Islet precursor cell (in vitro differentiated cells): ENCODE data around the gene CTU2.

ENCODE experiments used
- DNase-seq: peaks from one replicate; pipeline ENCODE4 v3.0.0-alpha.2; 2018

CTU2 gene

DNA sequence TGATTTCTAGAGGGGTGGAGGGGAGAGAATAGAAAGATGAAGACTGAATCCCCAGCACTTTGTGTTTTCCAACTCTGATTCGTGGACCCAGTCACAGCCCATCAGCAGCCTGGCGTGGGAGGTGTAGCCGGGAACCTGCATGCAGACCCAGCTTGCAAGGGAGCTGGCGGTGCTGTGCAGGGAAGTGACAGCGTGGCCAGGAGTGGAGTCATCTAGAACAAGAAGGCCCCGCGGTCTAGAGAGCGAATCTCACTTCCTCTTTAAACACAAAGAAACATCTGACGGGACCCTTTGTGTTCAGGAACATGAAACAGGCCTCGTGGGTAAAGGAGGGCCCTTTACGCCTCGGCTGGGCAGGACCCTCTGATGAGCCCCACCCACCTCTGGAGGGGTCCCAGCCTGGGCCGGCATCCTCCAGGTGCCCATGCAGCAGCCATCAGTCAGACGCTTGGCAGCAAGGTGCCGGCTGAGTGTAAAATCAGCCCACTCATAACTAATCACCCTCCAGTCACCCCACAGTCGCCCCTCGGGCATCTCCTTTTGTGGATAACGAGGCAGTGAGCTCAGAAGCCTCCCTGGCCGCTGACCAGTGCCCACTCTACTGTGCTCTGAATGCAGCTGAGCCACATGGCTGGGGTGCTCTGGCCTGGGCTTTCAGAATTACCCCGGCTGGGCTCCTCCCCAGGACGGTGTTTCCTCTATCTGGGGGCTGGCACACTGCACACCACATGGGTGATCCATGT is 24.4 kb upstream of the CTU2 start:
- DNase-seq: no peak

DNA sequence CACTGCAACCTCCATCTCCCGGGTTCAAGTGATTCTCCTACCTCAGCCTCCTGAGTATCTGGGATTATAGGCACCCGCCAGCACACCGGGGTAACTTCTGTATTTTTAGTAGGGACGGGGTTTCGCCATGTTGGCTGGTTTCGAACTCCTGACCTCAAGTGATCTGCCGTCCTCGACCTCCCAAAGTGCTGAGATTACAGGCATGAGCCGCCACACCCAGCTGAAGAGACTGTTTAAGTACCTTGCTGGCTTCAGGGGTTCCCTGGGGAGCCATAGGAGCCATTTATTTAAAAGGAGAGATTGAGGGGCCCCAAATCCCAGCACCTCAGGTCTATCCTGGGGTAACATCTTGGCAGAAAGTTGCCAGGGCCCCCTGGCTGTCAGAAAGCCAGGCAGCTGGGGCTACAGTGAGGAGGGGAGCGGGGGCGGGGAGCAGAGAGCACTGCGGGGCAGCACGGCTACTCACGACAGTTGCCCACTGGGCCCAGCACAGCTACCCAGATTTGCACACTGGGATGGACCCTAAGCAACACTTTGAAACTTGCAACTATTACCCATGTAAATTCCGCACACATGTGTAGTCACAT is 21.6 kb upstream of the CTU2 start:
- no peak for DNase-seq

DNA sequence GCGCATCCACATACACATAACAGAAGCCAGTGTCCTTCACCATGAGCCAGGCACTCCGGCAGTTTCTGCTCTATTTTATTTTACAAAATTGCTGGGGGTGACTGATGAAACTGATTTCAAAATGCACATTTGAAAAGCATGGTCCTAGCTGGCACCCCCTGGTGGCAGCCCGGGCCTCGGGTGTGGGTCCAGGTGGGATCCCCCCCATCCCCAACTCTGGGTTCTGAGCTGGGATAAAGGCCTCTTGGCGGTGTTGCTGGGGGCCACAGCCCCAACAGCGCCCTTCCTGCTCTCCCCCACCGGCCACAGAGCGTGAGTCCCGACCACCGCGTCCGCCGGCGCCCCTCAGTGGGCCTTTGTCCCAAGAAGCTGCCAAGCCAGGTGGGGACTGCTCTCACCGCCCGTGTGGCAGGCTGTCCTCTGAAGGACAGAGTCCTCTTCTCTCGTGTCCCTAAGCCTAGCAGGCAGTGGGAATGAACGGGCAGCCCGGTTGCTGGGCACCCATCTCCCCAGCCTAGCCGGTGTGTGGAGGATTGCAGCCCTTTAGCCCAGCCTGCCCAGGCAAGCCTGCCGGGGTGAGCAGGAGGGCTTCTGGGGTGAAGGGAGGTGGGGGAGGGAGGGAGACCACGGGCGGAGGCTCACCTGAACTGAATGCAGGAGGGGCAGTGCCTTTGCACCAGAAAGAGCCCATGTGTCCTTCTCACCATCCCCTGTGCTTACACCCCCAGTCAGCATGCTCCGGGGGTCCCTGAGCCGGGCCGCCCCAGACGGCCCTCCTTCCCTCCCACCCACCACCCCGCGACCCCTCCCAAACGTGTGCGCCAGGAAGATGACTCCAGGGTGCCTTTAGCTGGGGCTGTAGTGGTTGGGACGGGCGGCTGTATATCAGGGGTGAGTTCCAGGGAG is 20.9 kb upstream of the CTU2 start:
- DNase-seq: no peak

DNA sequence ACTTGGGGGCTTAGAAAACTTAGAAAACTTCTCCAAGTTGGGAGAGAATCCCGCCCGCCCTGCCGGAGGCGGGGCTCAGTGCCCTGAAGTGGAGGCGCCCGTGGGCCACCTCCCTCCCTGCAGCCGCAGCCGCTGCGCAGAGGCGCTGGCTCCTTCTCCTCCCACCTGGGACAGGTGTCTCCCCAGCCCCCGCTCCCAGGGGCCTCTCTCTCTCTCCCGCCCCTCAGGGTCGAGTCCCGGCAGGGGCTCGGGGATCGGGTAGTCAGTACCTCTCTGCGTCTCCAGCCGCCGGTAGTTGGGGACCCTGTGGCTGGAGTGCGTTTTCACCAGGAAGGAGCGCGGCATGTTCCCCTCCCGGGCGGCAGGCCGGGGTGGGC is 20.3 kb upstream of the CTU2 start:
- no peak for DNase-seq

DNA sequence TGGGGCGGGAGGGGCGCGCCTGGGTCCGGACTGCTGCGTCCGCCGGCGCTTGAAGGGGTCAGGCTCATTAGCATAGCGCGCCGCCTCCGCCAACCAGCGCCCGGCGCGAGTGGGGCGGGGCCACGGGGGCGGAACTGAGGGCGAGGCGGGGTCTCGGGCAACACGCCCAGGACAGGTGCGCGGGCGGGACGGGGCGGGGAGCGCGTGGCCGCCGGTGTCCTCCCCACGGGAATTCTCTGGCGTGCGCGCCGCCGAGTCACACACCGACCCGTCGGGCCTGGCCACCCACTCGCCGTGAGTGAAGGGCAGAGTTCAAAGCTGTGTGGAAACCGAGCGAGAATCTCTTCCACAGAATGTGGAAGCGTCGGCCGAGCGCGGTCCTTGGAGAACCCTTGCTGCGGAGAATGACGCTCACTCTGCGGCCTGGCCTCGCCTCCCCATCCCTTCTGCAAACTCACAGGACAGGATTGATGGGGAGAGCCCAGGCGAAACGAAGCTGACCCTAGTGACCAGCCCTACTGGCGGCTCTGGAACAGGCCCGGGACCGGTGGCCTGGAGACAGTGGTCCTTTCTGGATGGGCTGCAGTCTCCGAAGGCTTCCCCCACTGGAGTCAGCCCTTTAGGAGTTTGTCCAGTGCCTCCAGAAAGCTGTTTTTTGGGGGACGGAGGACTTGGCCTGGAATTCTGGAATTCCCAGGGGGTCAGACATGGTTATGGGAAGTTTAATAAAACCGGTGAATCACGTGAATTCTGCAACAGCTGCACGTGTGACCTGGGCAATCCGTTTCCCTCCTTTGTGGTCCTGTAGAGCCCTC is 19.7 kb upstream of the CTU2 start, which contains the start of gene SNAI3:
Gene SNAI3 (minus strand): TSS at position 69 of the 815 bp plus-strand sequence. CDS start 101 bp downstream, outside the sequence.
- peak; percentile 95 for DNase-seq

DNA sequence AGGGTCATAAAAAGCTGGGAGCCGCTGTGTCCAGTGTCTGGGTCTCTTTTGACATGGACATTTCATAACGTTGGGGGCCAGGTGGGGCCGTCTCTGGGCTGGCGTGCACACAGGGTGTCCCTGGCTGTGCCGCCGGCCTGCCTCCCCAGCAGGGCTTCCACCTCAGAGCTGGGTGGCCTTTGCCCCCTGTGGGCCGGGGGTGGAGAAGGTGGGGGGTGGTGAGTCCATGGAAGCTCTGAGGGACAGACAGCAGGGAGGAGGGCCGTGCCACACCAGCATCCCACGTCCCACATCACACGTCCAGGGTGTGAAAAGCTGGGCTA is 19.1 kb upstream of the CTU2 start:
- DNase-seq: no peak

DNA sequence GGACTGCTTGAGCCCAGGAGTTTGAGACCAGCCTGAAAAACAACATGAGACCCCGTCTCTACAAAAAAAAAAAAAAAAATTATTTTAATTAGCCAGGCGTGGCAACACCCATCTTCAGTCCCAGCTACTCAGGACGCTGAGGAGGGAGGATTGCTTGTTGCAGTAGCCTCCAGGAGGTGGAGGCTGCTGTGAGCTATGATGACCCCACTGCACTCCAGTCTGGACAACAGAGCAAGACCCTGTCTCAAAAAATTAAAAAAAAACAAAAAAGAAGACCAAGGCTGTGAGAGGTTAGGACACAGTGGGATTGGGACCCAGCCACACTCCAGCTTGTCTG is 18.7 kb upstream of the CTU2 start:
- no peak for DNase-seq

DNA sequence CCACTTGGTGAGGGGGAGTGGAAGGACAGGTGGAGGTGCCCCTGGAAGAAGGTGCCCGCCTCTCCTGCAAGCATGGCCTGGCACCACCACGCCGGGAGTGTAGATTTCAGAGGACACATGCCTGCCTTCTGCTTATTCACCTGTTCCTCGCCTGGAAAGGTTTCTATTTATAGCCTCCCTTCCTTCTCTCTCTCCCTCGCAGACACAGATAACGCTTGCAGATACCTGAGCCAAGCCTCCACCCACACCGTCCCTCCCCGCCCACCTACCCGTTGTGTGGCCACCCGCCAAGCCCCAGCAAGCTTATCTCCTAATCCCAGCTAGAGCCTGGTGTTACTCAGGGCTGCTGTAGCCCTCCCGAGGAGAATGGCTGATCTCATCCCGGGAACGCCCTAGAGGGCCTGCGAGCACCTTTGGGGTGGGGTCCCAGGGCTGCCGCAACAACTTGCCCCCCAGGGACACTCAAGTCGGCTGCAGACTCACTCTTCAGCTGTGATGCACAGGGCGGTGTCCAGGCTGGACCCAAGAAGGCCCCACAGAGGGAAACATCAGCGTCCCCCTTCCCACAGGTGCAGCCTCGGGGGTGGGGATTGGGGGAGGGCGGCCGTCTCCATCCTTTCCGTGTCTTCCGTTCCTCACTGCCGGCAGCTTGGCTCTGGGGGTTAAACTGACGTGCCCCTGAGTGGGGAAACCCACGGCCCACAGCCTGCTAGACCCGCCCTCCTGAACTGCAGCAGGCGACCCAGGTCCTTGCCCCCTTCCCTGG is 18.1 kb upstream of the CTU2 start:
- no peak for DNase-seq

DNA sequence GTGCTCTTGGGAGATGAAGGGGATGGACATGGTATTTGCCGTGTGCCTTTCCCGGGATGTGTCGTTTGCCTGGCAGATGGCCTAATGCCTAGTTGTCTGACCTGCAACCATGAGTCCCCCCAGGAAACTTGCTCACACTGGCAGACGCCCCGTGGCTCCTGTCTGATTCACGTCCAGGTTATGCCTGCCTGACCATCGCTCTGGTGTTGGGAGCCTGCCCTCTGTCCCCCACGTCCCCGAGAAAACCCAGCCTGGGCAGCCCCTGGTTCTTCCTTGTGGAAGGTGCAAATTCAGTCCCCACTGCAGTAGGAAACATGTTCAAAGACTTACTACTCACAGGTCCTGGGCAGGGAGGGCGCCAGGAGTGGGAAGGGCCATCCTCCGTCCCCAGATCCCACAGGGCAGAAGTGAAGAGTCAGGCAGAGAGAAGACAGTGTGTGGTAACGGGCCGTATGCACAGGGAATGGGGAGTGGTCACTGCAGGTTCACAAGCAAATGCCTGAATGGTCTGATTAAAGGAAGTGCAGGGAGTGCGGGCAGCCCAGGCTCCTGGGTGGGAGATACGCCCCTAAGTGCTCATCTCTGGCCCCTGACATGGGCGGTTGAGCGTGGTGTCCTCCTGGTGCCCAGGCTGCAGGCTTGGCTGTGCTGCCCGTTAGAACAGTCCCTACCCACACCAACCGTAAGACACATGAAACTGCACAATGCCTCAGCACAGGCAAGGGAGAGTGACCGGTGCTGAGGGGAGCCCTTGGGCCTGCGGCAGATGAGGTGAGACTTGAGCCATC is 15.8 kb upstream of the CTU2 start:
- DNase-seq: no peak

DNA sequence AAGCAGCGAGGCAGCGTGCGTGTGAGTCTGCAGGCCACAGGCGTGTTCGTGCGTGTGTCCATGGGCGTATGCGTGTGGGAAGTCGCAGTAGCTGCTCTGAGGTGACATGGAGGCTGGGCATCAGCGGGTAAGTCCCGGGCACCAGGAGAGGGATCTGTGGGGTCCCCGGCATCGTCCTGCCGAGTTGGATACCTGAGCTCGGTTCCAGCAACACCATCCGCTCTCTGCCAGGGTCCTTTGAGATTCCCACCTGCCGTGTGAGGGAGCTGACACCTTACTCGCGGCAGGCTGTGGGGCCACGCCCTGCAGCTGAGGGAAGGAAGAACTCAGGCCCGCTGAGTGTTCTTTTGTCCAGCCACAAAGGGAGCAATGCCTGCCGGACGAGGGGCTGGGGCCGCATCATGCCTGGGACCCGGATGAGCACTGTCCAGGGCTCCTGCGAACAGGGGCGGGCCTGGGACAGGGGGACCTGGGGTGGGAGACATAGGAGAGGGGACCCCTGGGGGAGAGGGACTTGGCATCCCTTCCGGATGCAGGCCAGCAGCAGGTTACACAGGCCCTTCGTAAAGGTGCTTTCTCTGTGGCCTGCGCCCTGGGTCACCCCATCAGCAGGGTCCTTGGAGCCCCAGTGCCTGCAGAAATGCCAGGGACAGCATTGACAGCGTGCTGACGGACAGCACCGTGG is 15.0 kb upstream of the CTU2 start:
- no peak for DNase-seq

DNA sequence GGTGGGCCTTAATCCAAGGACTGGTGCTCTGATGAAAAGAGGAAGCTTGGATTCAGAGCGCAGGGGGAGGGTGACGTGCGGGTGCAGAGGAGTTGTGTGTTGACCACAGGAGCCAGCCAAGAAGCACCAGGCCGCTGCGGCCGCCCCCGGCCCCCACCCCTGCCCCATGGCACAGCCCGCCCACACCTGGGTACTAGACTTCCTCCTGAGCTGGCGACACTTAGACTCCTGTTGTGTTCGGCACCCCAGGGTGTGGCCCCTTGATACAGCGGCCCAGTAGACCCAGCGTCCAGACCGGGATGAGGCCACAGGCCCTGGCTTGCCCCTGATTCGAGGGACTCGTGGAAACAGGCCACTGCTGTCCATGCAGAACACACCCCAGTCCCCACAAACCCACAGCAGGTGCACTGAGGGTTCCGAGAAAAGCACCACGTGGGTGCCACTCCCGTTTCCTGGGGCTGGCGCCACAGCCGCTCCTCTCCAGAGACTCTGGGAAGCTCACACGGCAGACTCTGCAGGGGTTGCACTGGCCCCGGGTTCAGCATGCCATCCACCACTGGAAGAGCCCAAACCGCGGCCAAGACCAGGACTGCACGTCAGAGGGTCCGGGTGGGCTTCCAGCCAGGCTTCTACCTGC is 14.3 kb upstream of the CTU2 start:
- no peak for DNase-seq

DNA sequence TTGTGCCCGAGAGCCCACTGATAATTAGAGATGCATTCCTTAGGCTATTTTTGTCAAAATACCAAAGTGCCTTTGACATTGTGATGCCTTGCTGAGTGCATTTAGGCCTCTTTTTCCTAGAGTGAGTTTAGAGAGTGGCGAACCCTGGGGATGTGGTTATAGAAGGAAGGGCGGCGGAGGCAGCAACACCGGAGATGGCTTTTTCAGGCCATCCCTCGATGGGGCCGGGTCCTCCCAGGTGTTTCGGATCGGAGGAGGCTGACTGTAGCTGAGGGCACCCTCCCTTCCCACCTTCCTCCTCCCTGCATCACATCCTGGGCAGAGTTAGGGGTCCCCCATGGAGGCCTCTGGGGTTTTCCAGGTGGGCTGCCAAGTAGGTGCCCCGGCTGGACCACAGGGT is 13.4 kb upstream of the CTU2 start:
- DNase-seq: no peak

DNA sequence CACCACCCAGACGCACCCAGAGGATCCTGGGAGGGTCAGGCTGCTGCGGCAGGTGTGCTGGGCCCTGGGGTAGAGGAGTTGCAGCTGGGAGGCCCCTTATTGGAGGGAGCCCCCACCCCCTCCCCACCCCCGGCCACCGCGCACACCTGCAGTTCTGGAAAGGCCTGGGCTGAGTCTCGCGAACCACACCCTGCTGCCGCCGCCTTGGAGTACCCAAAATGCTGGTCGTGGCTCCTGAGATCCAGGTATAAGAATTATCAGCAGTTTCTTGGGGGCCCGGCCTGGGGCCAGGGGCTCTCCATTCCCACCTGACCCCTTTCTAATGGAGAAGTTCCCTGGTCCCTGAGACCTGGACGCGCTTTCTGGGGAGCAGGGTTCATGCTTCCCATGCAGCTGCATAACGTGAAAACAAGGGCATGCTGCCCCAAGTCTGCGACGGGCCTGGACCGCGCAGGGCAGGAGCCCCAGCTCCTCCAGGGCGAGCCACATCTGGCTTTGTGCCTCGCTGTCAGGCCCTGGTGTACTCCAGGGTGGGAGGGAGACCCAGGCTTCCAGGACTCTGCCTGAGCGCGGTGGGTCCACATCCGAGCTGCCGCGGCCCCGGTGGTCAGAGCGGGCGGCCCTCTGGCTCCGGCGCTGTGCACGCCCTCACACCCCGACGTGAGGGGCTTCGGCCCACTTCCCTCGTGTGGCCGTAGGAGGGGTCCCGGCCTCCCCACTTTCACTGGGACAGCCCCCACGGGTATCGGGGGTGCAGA is 12.7 kb upstream of the CTU2 start:
- no peak for DNase-seq

DNA sequence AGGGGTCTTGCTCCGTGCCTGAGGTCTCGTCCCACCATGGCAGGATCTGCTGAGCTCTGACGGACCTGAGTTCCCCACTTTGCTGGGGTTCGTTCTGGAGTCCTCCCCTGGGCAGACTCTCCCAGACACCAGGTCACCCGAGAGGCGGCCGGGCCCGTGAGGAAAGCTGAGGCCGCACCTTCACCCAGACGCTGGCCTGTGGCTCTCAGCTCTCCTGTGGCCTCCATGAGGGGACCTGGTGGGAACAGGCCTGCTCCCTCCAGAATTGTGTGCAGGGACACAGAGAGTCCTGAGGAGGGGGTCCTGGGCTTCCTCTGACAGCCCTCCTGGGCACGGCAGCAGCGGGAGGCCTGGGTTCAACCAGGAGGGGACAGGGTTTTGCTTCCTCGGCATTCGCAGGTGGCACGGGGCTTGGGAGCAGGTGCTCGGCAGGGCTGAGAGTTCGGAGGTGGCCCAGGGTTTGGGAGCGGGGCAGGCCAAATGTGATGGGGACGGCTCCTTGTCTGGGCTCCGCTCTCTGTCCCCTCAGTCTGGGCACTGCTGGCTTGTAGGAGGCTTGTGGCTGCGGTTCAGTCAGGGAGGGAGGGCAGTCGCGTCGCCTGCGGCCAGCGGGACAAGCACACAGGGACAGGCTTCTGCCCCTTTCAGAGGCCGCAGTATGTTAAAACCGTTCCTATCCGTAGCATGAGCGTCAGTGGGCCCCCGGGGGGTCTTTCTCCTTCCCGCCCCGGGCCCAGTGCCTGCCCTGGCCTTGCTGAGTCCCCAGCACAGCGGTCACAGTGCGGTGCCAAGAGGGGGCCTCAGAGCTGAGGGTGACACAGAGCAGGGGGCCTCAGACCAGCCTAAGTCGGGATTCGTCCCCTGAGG is 11.8 kb upstream of the CTU2 start:
- no peak for DNase-seq

DNA sequence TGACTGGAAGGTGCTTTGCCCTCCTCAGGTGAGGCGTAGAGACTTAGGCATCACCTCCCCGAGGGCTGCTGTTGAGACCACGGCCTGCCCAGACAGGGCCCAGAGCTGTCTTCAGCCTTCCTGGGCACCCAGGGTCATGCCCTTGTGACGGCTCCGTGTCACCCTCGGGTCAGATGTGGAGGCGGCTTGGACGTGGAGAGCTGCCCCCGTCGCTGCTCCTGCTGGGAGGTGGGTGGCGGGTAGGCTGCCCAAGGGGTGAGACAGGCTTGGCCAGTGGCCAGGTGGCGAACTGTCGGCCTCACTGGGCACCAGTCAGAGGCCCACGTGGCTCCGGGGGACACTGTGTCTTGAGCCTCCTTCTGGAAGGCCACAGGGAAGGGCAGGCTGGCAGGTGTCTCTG is 11.1 kb upstream of the CTU2 start:
- DNase-seq: no peak

DNA sequence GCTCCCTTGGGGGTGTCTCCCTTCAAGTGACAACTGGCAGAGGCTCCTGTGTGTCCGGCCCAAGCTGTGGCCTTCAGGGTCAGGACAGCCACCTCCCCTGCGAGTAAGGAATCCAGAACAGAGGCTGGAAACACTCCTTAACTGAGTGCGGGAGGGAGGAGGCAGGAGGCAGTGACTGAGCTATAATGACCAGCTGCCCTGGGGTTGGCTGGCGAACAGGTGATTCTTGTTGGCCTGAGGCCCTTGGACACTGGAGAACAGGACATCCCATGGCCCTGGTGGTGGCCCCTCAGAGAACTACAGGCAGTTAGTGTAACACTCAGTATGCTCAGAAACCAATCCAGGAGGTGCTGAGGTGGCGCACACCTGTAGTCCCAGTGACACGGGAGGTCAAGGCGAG is 10.6 kb upstream of the CTU2 start:
- no peak for DNase-seq

DNA sequence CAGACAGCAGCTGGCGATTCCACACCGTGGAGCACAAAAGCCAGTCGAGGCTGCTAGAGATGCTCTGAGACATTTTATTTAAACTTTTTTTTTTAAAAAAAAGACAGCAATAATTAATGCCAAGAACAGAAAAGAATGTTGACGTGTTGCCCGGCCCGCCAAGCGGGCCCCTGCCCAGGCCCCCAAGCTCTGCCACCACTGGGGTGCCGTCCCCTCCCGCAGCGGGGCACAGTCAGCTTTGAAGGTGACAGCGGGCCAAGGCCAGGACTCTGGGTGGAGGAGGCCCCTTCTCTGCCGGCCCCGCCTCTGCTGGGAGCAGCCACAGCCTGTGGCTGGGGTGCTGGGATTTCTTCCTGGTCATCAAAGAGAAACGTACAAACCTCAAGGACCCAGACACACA is 9.9 kb upstream of the CTU2 start:
- no peak for DNase-seq

DNA sequence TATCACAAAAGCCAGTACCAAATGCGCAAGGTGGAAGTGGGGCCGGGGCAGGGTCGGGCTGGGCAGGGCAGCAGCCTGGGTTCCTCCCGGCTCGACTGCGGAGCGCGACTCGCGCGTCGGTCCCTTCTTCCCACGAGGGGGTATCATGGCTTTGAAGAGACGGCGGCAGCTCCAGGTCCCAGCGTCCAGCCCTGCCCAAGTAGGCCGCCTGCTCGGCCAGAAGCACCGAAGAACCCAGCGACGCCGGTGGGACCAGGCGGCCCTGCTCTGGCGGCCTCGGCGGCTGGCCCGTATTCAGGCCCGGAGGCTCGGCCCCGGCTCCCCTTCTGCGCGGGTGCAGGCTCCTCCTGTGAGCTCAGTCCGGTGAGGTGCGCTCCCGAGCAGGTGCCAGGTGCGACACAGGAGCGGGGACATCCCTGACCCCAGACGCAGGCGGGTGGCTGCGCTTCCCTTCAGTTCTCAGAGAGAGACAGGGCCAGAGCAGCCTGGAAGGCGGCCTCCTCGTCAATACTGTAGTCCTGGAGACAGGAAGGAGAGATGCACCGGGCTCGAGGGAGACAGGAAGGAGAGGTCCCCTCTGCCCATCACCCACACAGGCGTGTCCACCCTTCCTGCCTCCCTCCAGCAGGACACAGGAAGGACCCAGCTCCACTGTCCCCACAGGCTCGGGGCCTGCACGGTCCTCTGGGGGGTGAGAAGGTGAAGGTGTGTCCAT is 9.0 kb upstream of the CTU2 start:
- DNase-seq: no peak
